Limb (tissue), 2 donors: ENCODE results near the gene FAM13C.
"Not testable (repeated sequence)": the region's sequence is repeated elsewhere in the genome, so short reads cannot be mapped to it uniquely, and the experiment has no call there.

Source experiments
- DNase-seq, 2 donors: peaks; one replicate each; pipeline ENCODE4 v3.0.0-alpha.2; 2016; ENCODE audit errors: extremely low spot score in 2 of 2

FAM13C gene

GRCh38 chr10:59362144-59362958, at the start of gene FAM13C:
FAM13C (minus strand) TSS chr10:59362549; CDS start chr10:59362460, 89 bp downstream.
- DNase-seq: peak; percentile 58 to 83

- DNase-seq: no peak
Measured at GRCh38 chr10:59405235-59405634, 42.9 kb upstream of the FAM13C start.

GRCh38 chr10:59400214-59400613, 37.9 kb upstream of the FAM13C start:
- DNase-seq: no peak

- DNase-seq: not testable (repeated sequence)
Measured at GRCh38 chr10:59399329-59399728, 37.0 kb upstream of the FAM13C start.

- DNase-seq: no peak
Measured at GRCh38 chr10:59397961-59398360, 35.6 kb upstream of the FAM13C start.

- DNase-seq: no peak
Measured at GRCh38 chr10:59395984-59396383, 33.6 kb upstream of the FAM13C start.

- no peak for DNase-seq
Measured at GRCh38 chr10:59393349-59393748, 31.0 kb upstream of the FAM13C start.

- DNase-seq: no peak
Measured at GRCh38 chr10:59391060-59391459, 28.7 kb upstream of the FAM13C start.

GRCh38 chr10:59388671-59388976, 26.3 kb upstream of the FAM13C start:
- no peak for DNase-seq

GRCh38 chr10:59387951-59388670, 25.8 kb upstream of the FAM13C start:
- DNase-seq: no peak

- DNase-seq: no peak
Measured at GRCh38 chr10:59384761-59385160, 22.4 kb upstream of the FAM13C start.

GRCh38 chr10:59383908-59384307, 21.6 kb upstream of the FAM13C start:
- DNase-seq: no peak

- DNase-seq: no peak
Measured at GRCh38 chr10:59383436-59383835, 21.1 kb upstream of the FAM13C start.

- no peak for DNase-seq
Measured at GRCh38 chr10:59382831-59383295, 20.5 kb upstream of the FAM13C start.

- no peak for DNase-seq
Measured at GRCh38 chr10:59381687-59382086, 19.3 kb upstream of the FAM13C start.

GRCh38 chr10:59376846-59377245, 14.5 kb upstream of the FAM13C start:
- DNase-seq: no peak

GRCh38 chr10:59375990-59376389, 13.6 kb upstream of the FAM13C start:
- no peak for DNase-seq

- DNase-seq: no peak
Measured at GRCh38 chr10:59374916-59375315, 12.6 kb upstream of the FAM13C start.

GRCh38 chr10:59373071-59373470, 10.7 kb upstream of the FAM13C start:
- DNase-seq: no peak

- DNase-seq: no peak
Measured at GRCh38 chr10:59372543-59372942, 10.2 kb upstream of the FAM13C start.

GRCh38 chr10:59366290-59366689, 3.9 kb upstream of the FAM13C start:
- peak in 1 of 2 donors; percentile 36 for DNase-seq

- no peak for DNase-seq
Measured at GRCh38 chr10:59363446-59363958, 1.2 kb upstream of the FAM13C start.

GRCh38 chr10:59362959-59363381, 621 bp upstream of the FAM13C start:
- peak; percentile 64 to 75 for DNase-seq
